Measurements from ENCODE around the gene PIGK.

PIGK gene

DNA sequence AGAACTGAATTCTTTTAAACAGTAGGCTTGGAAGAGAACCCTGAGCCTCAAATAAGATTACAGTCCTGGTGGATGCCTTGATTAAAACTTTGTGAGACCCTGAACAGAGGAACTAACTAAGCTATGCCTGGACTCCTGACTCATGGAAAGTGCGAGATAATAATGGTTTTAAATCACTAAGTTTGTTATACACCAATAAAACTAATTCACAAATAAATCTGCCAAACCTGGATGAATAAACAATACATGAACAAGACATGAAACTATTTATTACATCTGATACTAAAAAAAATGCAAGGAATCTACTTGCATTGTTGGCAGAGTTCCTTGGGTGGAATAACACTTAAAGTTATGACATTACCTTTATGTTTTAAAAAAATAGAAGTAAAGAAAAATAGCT lies 118.4 kb downstream of the PIGK start:
- in situ Hi-C loops (cut with HindIII; ENCODE audit: low sequenced_read_pairs): no loop called here

DNA sequence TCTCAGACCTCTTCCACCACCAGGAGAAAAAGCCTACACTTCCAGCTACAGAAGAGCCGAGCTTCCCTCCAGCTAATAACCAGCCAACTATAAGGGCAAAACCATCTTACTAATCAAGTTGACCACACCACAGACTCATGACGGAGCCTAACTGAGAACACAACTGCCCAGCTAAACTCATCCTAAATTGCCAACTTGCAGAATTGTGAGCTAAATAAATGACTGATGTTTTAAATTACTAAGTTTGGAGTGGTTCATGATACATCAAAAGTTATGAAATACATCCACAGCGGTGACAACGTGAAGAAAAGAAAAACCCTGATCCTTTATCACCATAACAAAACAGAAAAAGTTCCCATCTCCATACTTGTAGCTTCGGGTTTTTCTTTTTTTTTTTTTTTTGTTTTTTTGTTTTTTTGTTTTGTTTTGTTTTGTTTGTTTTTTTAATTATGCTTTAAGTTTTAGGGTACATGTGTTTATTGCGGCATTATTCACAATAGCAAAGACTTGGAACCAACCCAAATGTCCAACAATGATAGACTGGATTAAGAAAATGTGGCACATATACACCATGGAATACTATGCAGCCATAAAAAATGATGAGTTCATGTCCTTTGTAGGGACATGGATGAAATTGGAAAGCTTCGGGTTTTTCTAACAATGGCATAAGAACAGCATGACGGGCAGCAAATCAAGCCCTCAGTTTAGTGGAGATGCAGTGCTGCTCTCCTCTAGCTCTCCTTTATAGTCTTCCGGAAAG lies 122.6 kb downstream of the PIGK start:
- in situ Hi-C loops (cut with HindIII; ENCODE audit: low sequenced_read_pairs): no loop called here

DNA sequence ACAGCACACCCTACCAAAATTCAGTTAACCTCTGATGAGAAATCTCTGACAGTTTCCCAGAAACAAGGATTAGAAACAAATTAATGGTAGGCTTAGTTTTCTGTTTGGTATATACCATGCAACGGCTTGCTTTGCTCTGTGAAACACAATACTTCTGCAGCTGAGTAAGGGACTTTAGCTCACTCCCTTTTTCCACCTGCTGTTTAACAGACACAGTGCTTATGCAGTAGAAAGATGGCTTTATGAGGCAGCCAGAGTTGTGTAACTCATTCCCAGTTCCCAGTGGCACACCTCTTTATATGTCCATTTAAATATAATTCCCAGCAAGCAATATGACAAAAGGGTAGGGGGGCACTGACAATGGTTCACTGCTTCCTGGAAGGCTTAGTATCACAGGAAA lies 124.0 kb downstream of the PIGK start:
- in situ Hi-C loops (cut with HindIII; ENCODE audit: low sequenced_read_pairs): no loop called here

DNA sequence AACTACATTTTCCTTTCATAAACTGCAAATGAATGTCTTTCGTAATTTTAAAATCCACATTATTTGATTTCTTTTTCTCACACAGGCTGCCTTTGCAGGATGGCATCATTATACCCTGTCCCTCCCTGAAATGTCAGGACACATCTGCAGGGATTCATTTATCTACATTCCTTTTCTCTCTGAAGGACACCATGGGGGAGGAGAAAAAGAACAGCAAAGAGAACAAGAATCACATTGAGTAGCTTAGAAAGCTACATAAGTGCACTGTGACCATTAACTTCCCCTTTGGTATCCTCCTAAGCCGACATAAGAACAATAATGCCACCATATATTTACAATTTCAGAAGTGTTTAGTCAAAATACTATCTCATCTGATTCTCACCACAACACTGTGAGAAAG lies 129.5 kb downstream of the PIGK start:
- in situ Hi-C loops (cut with HindIII; ENCODE audit: low sequenced_read_pairs): no loop called here

DNA sequence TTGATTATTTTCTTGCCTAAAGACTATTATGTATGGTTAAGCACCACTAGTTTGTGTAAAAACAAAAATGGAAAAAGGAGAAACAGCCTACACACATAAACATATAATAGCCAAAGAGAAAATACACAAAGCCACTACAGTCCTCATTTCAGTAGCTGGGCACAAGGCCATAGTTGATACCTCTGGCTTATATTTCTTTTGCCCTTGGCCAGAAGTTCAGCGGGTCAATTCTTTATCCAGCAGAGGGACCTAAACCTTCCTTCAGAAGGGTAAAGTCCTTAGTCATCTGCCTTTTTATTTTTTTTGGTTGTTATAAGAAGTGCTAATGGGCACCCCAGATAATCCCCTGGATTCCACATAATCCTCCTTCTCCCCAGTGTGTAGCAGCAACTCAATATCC lies 134.1 kb downstream of the PIGK start:
- in situ Hi-C loops (cut with HindIII; ENCODE audit: low sequenced_read_pairs): no loop called here

DNA sequence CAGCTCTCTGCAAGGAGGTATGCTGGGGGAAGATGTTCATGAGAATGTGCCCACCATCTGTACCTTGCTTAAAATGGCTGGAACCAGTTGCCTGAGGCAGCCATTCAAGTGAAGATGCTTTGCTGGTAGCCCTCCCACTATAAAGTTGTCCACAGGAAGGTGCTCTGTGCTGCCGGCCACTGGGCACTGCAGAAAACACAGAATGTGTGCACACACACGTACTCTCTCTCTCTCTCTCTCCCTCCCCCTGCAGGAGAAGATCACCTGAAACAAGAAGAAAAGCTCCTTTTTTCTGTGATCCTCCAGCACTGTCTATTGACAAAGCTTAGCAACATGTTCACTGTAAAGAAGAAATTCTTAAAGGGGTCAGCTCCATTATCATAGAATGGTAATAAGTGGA lies 134.8 kb downstream of the PIGK start:
- in situ Hi-C loops (cut with HindIII; ENCODE audit: low sequenced_read_pairs): no loop called here

DNA sequence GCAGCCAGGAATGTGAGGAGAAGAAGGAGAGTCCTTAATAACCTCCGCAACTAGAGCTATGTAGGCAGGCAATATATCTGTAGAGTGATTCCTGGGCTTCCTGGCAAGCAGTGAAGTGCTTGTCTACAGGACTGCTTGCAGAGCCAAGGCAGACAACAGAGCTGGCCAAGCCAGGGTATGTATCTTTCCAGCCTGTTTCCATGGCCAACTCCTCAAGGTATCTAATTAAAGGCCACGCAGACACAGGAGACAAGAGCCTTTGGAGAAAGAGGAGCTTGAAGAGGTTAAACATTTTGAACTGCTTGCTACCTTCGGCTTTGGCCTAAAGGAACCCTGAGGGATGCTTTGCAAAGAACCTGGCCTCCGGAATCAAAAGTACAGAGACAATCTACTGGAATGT lies 137.4 kb downstream of the PIGK start:
- in situ Hi-C loops (cut with HindIII; ENCODE audit: low sequenced_read_pairs): no loop called here

DNA sequence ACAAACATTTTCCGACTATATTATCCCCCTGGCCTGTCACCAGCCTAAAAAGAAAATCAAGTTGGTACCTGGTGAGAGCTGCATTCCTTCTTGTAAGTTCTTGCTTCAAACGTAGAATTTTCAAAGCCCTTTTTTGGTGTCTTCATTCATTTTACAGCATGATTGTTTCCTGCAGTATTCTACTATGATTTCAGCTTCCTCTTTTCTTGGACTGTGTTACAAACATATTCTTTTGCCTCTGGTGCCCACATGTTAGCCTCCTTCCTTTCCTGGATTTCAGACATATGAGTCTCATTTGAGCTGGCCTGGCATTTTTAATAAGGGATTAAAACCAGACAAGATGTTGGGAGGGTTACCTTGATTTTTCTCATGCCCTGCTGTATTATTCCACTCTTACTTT lies 142.5 kb downstream of the PIGK start:
- in situ Hi-C loops (cut with HindIII; ENCODE audit: low sequenced_read_pairs): no loop called here

DNA sequence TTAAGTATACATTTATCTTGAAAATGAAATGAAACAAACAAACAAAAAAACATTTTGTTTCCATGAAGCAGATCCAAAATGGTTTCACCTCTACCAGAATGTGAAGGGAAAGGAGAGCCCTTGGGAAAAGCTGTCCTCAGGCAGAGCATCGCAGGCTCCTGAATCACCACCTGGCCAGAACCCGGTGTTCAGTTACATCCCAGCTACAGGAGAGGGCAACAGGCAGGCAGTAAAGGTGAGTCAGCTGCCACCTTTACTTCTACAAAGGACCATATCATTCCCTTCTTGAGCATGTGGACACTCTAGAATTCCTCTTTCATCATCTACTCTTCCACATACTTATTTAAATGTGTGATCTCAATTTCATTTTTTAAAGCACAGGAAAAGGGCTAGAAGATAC lies 151.2 kb downstream of the PIGK start:
- in situ Hi-C loops (cut with HindIII; ENCODE audit: low sequenced_read_pairs): no loop called here

DNA sequence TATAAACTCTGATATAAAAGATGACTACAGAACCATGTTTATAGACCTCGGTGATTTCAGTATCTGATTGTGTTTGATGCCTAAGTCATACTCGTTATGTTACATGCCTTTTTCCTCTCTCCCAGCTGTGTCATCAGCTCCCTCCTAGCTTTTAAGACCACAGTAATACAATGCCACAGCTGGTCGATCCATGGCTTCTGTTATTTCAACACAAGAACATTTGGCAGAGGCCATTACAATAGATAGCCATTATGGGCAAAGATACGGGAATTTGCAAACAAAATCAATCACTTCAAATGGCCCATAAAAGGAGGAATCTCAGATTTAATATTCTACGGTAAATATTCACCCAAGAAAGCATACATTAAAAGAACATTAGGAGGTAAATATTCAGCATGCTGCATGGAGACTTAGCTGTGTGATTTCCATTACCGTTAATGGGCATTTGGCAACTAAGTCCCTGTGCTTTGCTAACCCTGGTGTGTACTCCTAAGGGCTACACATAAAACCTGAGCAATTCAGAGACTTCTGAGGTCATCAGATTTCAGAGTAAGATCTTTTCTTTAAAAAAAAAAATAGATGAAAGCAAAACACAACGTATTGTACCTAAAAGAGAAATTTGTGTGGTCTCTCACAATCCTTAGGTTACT lies 153.4 kb downstream of the PIGK start:
- in situ Hi-C loops (cut with HindIII; ENCODE audit: low sequenced_read_pairs): no loop called here

DNA sequence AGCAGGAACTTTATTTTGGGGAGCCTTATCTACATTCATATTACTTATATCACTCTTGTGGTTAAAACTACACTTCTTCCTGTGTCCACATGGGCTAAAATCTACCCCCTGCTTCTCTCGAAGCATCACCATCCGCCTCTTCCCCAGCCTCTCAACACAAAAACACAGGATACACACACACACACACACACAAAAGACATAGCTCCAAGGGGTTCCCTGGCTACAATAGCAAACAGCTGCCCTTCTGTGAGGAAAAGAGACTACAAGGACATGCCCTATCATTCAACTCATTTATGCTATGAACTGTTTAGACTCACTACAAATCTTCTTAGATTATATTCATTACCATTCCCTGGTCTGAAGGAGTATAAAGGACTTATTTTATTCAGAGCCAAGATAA lies 155.0 kb downstream of the PIGK start:
- in situ Hi-C loops (cut with HindIII; ENCODE audit: low sequenced_read_pairs): no loop called here

DNA sequence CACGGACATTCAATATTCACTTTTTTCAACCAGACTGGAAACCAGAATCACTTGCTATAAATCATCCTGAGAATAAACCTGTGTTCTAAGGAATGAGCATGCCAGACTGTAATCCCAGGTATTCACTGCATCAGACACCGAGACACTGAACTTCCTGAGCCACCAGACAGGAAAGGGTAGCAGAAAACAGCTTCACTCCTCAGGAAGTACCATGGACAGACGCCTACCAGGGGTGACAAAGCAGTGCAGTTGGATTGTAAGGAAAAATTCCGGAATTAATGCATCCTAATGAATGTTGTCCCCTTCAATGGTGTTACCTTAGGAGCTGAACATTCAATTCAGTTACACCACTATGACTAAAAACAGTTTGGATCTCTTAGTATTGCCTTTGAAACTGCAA lies 156.1 kb downstream of the PIGK start:
- in situ Hi-C loops (cut with HindIII; ENCODE audit: low sequenced_read_pairs): no loop called here

DNA sequence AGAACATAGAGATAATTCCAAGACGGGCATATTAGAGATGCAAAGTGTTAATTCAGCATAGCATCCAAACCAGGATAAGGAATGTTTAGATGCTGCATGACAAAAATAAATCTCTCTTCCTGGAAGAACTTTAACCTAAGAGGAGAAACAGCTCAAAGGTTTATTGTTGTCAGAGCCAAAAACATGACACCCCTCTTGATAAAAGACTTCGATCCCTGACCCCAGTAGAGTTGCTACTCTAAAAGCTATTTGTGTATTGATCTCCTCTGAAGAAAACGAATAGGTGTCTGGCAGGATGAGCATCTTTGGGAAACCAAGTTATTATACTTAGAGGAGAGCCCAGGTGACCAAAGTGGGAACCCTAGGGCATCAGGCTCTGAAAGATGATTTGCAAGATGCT lies 158.1 kb downstream of the PIGK start:
- in situ Hi-C loops (cut with HindIII; ENCODE audit: low sequenced_read_pairs): no loop called here

DNA sequence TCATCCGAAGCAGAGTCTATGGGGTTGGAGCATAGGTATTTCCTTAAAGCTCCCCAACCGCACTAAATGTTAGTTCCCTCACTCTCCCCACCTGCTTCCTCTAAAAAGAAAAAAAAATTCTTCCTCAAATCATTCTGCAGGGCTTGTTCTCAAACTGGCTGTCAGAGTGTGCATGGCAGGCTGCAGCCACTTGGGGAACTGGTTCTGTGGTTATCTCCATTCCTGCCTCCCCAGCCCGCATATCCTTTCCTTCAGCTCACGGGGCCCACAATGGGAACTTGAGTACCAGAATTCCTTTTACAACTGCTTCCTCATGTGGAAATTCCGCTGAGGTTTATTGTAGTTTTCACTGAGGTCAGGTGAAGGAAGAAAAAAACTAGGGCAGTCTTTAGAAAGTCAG lies 159.2 kb downstream of the PIGK start:
- in situ Hi-C loops (cut with HindIII; ENCODE audit: low sequenced_read_pairs): no loop called here

DNA sequence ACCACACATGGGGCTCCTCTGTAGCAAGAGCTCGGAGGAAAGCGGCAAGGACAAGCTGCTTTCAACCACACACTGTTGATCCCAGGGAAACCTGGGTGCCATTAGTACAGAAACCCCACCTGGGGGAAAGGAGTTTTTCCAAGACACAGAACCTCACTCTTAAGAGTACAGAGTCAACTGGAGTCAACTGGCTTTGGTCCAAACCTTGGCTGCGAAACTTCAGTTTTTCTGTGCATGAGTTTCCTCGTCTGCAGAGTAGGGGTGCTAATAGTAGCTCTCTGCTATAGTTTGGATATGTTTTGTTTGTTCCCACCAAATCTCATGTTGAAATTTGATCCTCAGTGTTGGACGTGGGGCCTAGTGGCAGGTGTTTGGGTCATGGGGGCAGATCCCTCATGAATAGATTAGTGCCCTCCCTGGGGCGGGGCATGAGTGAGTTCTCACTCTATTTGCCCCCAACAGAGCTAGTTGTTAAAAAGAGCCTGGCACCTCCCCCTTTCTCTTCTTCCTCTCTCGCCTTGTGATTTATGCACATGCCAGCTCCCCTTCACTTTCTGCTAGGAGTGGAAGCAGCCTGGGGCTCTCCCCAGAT lies 161.1 kb downstream of the PIGK start:
- in situ Hi-C loops (cut with HindIII; ENCODE audit: low sequenced_read_pairs): no loop called here

DNA sequence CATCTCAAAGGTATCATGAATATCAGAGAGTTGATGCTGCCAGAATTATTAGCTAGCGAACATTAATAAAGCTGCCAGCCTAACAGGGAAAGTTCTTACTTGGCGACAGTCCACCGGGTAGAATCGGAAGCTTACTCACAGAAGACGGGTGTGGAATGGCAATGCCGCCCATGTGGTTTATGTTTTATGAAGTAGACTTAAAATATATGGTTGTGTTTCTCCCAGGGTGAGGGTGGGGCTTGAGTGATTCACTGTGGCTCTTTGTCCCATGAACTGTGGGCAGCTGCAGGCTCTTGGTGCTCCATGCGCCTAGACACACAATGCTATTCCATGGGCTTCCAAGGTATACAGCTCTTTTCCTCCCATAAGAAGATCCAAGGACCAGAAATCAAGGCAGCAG lies 162.7 kb downstream of the PIGK start:
- in situ Hi-C loops (cut with HindIII; ENCODE audit: low sequenced_read_pairs): no loop called here

DNA sequence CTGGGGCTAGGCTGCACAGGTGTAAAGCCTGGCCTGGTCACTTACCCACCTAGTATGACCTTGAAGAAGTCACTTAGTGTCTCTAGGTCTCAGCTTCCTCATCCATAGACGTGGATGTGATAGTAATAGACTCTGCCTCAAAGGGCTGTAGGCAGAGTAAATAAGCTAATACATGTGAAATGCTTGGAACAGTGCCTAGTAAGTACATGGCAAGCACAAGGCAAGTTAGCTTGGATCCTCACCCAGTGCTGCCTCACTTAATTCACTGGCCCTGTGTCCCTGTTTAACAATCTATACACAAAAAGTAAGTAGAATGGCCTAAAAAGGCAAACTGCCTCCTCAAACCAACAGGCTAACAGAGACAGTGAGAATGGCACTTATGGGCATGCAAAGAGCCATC lies 167.8 kb downstream of the PIGK start:
- in situ Hi-C loops (cut with HindIII; ENCODE audit: low sequenced_read_pairs): no loop called here

DNA sequence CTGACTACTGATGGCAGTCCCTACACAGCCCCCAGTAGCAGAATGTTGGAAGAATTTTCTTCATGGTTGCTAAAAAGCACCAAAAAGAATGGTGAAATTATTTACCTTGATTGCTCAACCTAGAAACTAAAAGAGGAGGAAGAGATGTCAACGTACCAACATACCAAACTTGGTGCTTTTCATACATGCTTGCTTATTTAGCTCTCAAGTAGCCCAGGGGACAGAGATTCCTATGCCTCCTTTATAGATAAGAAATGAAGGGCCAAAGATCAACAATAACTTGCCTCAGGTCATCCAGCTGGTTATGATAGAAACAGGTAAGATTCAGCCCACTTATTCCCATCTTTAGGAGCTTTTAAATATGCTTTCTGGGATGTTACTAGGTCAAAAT lies 170.6 kb downstream of the PIGK start:
- in situ Hi-C loops (cut with HindIII; ENCODE audit: low sequenced_read_pairs): no loop called here

DNA sequence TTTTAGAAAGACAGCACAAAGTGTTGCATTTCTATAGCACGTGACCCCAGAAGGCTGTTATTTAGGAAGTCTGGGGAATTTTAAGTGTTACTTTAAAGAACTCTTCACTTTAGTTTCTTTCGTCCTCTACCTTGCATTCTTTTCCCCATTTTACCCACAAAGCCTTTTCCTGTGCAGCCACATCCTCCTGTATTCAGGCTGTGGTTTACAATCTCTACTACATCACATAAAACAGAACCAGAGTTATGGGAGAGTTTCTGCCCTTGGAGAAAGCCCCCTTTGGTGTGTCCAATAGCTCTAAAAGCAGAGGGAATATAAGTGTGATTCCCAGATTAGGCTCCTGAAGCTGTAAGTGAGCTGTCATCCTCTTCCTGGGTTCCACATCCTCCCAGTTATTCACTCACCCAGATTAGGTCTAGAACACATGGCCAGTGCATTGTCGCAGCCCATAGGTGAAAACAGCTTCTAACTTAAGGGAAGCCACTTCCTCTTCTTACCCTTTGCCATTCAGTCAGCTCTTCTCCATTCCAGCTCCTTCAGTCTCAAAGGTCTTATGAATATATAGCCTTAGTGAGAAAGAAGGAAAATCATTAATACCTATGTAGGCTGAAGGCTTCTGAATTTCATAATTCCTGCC lies 171.1 kb downstream of the PIGK start:
- in situ Hi-C loops (cut with HindIII; ENCODE audit: low sequenced_read_pairs): no loop called here

DNA sequence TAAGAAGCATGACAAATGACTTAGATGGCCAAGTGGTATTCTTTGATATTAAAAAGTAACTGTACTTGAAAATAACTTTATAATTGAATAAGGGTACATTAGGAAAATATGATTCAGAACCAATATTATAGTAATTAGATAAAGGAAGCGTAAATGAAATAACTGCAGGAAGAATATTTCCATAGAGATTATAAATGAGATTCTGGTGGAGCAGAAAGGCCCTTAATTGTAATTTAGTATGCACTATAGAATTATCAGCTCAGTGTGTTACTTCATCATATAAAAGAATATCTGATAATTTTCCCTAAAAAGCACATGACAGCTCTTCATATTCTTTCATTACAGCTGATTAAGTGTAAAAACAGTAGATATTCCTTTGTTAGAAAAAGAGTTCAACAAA lies 171.7 kb downstream of the PIGK start:
- in situ Hi-C loops (cut with HindIII; ENCODE audit: low sequenced_read_pairs): no loop called here

DNA sequence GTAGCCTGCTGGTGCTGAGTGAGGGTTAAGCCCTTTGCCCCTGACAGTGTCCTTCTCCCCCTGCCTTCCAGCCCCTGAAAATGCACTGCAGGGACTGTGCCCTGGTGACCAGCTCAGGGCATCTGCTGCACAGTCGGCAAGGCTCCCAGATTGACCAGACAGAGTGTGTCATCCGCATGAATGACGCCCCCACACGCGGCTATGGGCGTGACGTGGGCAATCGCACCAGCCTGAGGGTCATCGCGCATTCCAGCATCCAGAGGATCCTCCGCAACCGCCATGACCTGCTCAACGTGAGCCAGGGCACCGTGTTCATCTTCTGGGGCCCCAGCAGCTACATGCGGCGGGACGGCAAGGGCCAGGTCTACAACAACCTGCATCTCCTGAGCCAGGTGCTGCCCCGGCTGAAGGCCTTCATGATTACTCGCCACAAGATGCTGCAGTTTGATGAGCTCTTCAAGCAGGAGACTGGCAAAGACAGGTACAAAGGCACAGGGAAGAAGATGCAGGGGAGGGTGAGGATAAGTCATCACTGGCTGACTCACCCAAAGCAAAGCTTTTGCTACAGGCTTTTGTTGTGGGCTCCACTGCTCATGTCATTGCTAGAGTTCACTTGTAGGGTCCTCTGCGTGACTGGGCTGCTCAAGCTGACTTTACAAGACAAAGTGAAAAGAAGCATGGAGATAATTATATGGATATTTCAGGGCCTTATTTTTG lies 174.9 kb downstream of the PIGK start:
- in situ Hi-C loops (cut with HindIII; ENCODE audit: low sequenced_read_pairs): no loop called here

Data from DLD1 (cell line).